ENCODE results near the gene COLEC11. TPM values are rescaled to one million over a fixed set of nuclear protein-coding genes. Genes with fewer than 3 reads are reported as not detected.

Gene COLEC11
- total and polyA plus RNA-seq, 10 of the 15 experiments (the other 5 are each of a cell fraction or from before 2014, with no cell fraction given), result 0.08 to 0.74 (median 0.14) TPM; not detected in 4

DNA sequence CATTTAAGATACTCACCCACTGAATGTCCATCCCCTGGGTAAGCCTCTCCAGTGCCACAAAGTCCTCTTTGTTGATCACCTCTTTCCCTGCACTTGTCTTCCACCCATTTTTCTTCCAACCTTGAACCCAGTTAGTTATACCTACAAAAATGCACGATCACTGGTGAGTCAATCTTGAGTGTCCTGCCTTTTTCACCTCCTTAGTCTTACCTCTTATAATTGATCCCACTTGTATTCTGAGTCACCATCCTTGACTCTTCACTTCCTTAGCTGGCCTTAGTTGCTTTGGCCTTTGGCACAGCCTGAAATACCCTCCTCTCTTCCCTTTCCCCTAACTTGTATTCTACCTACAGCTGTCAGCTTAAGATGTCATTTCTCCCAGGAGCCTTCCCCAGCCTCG is 47.0 kb upstream of the COLEC11 start:
- Histone ChIP-seq H3K79me2 (ENCODE audit: control insufficient read depth, insufficient read depth, low read length) (no peaks in the 10 kb centered on the region), H3K4me1 (ENCODE audit: control insufficient read depth, insufficient read depth, low read length) (no peaks in the 10 kb centered on the region; the same call in 1 of the 2 replicates), H3K4me3 (no peak overlapping the region), H3K9ac (ENCODE audit: control insufficient read depth, insufficient read depth, low read length) (no peak overlapping the region), H3K36me3 (ENCODE audit: control insufficient read depth in 2 of 2, insufficient read depth in 2 of 2, low read length in 1 of 2) (peaks cover 10 to 40% of the 10 kb centered on the region in 2 experiments), H4K20me1 (ENCODE audit: control insufficient read depth, insufficient read depth) (no peaks in the 10 kb centered on the region), H3K9me3 (replicated peaks; ENCODE audit: control insufficient read depth, insufficient read depth, low read length) (no peaks in the 10 kb centered on the region), H2AFZ (ENCODE audit: control insufficient read depth, low read depth, low read length) (no peak overlapping the region), H3K4me2 (ENCODE audit: control insufficient read depth, insufficient read depth) (no peak overlapping the region), H3K27ac (ENCODE audit: control insufficient read depth, insufficient read depth) (no peak overlapping the region), H3K27me3 (replicated peaks in 1 of 2; ENCODE audit: control insufficient read depth in 2 of 2, insufficient read depth in 2 of 2, low read length in 1 of 2) (no peaks in the 10 kb centered on the region)
- BruUV-seq (replicated peaks), result no TSS peak
- no peak for DNase-seq (ENCODE audit: low read depth, low spot score)
- no peak for ATAC-seq
- no peak for FAIRE-seq
- intact Hi-C loops (cut with micrococcal nuclease; ENCODE audit: unreplicated experiment) (no loop called here), in situ Hi-C loops (cut with MboI) (no loop called here)
- ChIA-PET CTCF (no interaction called here), POLR2A (no interaction called here), RAD21 (ENCODE audit: unreplicated experiment) (no interaction called here), SMC1A (ENCODE audit: uncharacterized antibody, unreplicated experiment) (no interaction called here)
- TF ChIP-seq, protein P1, sequence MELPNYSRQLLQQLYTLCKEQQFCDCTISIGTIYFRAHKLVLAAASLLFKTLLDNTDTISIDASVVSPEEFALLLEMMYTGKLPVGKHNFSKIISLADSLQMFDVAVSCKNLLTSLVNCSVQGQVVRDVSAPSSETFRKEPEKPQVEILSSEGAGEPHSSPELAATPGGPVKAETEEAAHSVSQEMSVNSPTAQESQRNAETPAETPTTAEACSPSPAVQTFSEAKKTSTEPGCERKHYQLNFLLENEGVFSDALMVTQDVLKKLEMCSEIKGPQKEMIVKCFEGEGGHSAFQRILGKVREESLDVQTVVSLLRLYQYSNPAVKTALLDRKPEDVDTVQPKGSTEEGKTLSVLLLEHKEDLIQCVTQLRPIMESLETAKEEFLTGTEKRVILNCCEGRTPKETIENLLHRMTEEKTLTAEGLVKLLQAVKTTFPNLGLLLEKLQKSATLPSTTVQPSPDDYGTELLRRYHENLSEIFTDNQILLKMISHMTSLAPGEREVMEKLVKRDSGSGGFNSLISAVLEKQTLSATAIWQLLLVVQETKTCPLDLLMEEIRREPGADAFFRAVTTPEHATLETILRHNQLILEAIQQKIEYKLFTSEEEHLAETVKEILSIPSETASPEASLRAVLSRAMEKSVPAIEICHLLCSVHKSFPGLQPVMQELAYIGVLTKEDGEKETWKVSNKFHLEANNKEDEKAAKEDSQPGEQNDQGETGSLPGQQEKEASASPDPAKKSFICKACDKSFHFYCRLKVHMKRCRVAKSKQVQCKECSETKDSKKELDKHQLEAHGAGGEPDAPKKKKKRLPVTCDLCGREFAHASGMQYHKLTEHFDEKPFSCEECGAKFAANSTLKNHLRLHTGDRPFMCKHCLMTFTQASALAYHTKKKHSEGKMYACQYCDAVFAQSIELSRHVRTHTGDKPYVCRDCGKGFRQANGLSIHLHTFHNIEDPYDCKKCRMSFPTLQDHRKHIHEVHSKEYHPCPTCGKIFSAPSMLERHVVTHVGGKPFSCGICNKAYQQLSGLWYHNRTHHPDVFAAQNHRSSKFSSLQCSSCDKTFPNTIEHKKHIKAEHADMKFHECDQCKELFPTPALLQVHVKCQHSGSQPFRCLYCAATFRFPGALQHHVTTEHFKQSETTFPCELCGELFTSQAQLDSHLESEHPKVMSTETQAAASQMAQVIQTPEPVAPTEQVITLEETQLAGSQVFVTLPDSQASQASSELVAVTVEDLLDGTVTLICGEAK (IDR thresholded peaks at IDR 0.05; ENCODE audit: borderline replicate concordance), result no peak
- TF ChIP-seq RCOR1 (conservative IDR thresholded peaks at IDR 0.05; ENCODE audit: low read depth, low read length), result no peak
- no peak for TF ChIP-seq MYC (IDR thresholded peaks at IDR 0.05; ENCODE audit: insufficient read depth, insufficient read length, insufficient replicate concordance, low read length, severe bottlenecking)
- TF ChIP-seq RFX5 (IDR thresholded peaks at IDR 0.05; ENCODE audit: low read depth, low read length), result no peak
- no peak for TF ChIP-seq BCL11A (IDR thresholded peaks at IDR 0.05; ENCODE audit: low read depth, low read length)
- no peak for TF ChIP-seq STAT3 (IDR thresholded peaks at IDR 0.05; ENCODE audit: low read depth, low read length)
- no peak for TF ChIP-seq TCF12 (IDR thresholded peaks at IDR 0.05; ENCODE audit: low read depth, low read length)
- no peak for TF ChIP-seq FOXK2 (IDR thresholded peaks at IDR 0.05)
- TF ChIP-seq TAF1 (IDR thresholded peaks at IDR 0.05; ENCODE audit: borderline replicate concordance, low read depth, low read length), result no peak
- no peak for TF ChIP-seq YBX1 (IDR thresholded peaks at IDR 0.05)
- no peak for TF ChIP-seq ESRRA (IDR thresholded peaks at IDR 0.05; ENCODE audit: low read length)
- 100% methylated on average over 2 of the region's 2 CpGs for WGBS (ENCODE audit: insufficient coverage, insufficient replicate concordance, low lambda C conversion rate, missing lambda C conversion rate)

Data from GM12878 (cell line).